Measurements from ENCODE around the gene CNBD2.

- TF ChIP-seq POLR2A (IDR thresholded peaks at IDR 0.05) (peak in 1 of 3 donors; percentile 8), CTCF (IDR thresholded peaks at IDR 0.05) (no peak)
These were observed 15.7 kb upstream of the CNBD2 start for GRCh38 chr20:35952480-35953386.
